GM19324 (cell line): ENCODE measurements around the gene FURIN.
A peak's percentile ranks its signal among the peaks of the same experiment; 100 is the strongest.
"Not testable (repeated sequence)": the region's sequence is repeated elsewhere in the genome, so short reads cannot be mapped to it uniquely, and the experiment has no call there.

Experiments used
- ATAC-seq: cut with Tn5 transposase; IDR thresholded peaks from one replicate; pipeline ENCODE4 v1.9.1; 2021; ENCODE audit warnings: mild to moderate bottlenecking, moderate library complexity; ENCODE audit not compliant: unreplicated experiment, low FRiP score

Gene FURIN

DNA sequence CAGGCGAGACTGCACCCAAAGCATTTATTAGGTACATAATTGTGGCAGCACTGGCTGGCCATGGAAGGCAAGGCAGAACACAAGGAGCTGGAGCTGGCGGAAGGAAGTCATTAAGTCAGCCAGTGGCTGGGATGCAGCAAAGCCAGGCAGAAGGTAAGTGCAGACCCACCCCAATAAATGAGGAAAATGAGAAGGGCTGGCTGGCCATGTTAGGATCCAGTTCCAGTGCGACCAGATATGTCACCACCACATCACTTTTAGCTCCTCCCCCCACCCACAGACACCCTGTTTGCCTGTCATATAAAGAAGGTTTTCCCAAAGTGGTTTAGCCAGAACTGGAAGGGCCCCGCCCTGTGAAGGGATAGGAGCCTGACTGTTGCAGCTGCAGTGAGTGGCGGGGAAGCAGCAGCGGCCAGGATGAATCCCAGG, at the start of gene FURIN:
Gene FURIN (plus strand): TSS at position 328 of the 429 bp plus-strand sequence. CDS start 7,153 bp downstream, outside the sequence.
- no peak for ATAC-seq

GRCh38 chr15:90819390-90819789, 49.0 kb upstream of the FURIN start:
- no peak for ATAC-seq

DNA sequence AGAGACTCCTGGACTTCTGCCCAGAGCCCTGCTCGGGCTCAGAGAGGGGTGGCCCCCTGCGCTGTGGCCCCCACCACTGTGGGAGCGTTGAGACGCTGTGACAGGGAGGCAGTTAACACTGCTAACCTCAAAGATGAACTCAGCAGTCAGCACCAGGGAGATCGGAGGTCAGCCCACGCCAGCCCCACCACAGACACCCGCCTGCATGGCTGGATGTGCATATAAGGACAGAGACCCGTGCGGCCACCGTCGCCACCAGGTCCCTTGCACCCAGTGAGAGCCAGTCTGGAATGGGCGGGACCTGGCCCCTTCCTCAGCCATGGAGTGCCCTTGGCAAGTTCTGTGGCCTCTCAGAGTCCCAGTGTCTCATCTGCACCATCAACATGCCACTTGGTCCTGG, 48.5 kb upstream of the FURIN start:
- no peak for ATAC-seq

GRCh38 chr15:90820481-90820880, 47.9 kb upstream of the FURIN start:
- ATAC-seq, result no peak

DNA sequence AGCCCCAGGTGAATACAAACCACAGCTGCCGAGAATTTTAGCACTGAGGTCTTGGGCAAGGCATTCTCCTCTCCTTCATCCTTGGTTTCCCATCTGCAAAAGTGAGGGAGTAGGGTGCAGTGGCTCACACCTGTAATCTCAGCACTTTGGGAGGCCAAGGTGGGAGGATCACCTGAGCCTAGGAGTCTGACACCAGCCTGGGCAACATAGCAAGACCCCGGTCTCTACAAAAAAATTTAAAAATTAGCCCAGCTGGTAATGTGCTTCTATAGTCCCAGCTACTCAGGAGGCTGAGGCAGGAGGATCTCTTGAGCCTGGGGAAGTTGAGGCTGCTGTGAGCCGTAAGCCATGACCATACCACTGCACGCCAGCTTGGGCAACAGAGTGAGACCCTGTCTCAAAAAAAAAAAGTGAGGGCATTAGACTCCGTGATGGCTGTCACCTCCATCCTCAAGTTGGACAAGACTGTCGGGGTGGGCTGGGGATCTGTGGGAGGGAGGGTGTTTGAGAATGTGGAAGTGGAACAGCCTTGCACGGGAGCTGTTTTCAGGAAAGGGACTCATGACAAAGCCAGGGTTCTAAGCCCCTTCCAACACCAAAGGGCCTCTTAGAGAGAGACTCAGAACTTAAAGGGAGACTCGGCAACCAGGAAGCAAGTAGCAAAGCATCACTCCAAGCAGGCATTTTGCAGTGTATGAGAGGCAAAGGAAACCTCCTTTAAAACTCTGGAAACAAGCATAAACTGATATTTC, 46.0 kb upstream of the FURIN start:
- no peak for ATAC-seq

GRCh38 chr15:90823455-90823974, 44.9 kb upstream of the FURIN start:
- ATAC-seq, result no peak

GRCh38 chr15:90825115-90825899, 43.1 kb upstream of the FURIN start:
- not testable (repeated sequence) for ATAC-seq

- not testable (repeated sequence) for ATAC-seq
Observed at GRCh38 chr15:90826206-90826885, 42.0 kb upstream of the FURIN start.

- ATAC-seq, result no peak
Observed at GRCh38 chr15:90826886-90827435, 41.4 kb upstream of the FURIN start.

DNA sequence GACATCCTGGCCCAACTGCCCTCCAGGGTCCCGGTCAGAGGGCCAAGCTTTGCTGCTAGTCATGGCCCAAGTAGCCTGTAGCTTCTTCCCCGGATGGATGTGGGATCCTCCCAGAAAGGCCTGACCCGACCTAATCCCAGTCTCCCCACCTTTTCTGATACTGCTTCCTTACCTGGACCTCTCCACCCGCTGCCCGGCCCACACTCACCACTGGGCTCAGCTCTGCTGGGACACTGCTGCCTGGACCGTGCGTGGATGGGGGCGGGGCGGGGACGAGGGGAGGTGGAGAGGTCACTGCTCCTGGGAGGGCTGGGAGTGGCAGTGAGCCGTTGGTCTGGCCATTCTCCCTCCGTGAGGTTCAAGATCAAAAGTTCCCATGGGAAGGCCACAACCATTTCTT, 40.3 kb upstream of the FURIN start:
- no peak for ATAC-seq

DNA sequence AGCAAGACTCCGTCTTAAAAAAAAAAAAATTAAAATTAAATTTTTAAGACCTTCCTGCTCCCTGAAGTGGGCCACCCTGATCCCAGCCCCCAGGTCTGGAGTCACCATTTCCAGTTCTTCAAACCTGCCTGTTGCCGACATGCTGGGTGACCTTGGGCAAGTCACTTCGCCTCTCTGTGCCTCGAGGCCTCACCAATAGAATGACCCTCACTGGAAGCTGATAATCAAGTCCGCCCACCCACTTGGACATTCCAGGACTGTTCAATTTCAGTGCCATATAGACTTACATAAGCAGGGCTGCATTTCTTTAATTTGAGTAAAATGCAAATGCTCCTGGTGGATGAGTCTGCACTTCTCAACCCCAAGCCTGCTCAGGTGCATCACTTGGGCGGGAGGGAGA, 39.3 kb upstream of the FURIN start:
- no peak for ATAC-seq

DNA sequence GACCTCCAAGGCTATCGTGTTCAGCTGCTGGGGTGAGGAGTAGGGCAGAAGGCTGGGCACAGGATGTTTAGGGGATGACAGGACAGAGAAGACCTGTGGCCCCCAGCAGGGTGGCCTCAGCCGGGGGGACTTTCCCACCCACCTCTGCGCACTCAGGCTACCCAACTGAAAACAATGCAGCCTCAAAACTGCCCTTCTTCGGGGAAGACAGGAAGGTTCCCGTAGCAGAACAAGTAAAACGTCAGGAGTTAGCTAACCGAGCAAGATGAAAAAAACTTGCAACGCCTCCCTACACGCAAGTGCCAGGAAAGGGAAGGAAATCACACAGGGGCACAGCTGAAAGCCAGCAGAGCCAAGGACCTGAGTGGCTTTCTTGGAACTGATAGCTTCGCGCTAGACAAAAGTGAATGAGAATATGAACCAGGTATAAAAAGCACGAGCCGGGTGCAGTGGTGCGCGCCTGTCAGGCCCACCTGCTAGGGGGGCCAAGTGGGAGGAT, 38.4 kb upstream of the FURIN start:
- no peak for ATAC-seq

DNA sequence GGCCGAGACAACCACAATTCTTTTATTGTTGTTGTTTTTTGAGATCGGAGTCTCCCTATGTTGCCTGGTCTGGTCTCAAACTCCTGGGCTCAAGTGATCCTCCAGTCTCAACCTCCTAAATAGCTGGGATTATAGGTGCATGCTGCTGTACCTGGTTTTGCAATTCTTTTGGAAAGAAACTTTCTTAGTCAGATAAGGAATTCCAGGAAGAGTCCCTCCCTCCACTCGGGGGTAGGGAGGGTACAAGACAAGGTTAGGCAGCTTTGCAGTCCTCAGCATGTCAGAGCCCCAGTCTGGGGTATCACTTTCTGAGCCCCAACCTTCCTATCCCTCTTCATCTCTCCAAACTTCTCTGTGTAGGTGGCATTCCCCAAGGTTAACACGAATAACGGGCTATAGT, 33.8 kb upstream of the FURIN start:
- ATAC-seq, result no peak

GRCh38 chr15:90836296-90836871, 32.0 kb upstream of the FURIN start:
- ATAC-seq, result no peak

GRCh38 chr15:90837094-90837493, 31.3 kb upstream of the FURIN start:
- ATAC-seq, result no peak

DNA sequence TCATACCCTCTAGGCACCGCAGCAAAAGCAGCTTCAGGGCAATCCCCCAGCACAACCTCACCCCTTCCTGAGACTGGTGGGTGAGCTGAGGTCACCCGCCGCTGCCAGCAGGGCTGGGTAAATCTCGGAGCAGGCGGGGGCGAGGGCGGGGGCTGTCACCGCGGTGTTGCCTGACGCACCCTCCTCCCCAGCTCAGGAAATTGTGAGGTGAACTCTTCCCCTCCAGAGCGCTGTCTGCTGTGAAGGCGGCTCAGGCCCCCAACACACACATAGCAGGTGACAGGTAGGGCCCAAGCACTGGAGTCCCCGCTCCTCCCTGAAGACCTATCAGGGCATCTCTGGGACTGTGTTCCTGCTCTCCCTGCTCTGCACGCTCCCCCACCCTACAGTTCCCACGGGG, 30.2 kb upstream of the FURIN start:
- ATAC-seq, result no peak

DNA sequence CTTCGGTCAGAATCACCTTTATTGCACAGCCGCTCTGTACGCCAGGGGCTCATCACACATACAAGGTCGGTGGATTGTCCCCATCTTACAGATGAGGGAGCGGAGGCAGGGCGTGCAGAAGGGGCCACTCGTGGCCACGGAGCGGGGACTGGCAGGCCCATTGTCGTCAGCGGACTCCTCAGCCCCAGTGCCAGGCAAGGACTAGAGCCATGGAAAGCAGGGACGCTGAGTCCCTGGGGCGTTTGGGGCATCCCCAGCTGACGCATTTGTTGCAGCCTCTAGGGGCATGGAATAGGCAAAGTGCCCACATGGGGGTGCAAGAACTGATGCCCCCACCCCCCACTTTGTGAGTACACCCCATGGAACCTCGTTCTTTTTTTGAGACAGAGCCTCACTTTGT, 29.8 kb upstream of the FURIN start:
- no peak for ATAC-seq

DNA sequence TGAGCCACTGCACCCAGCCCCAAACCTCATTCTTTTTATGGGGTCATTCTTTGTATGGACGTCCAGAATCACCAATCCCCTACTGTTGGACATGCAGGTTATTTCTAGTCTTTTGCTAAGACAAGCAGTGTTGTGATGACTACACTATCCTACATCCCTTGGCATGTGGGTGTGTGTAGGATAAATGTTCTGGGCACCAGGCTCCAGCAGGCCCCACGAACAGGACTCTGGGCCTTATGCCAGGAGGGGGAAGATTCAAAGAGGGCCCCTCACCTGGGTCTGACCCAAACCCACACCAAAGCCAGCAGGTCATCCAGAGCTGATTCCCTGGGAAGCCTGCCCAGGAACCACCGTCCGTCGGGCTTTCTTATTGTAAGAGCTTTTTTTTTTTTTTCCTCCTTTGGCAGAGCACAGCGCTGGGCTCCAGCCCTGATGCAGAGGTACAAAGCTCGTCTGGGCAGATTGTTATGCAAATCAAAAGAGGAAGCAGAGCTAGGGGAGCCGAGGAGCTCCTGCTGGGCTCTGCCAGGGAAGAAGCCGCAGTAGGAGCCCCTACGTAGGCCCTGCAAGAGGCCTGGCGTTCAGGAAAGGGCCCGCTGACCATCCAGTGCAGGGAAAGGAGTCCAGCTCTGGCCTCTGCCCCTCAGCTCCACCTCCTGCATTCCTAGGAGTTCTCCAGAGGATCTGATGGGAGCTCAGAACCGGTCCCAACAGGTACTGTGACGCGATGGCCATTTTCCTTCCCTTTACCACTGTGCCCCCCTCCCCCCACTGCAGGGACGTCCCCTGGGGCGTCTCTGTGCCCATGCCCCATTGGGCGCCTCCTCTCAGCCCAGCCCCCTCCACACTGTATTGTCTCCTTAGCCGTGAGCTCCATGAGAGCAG, 29.0 kb upstream of the FURIN start:
- ATAC-seq, result peak; percentile 82

DNA sequence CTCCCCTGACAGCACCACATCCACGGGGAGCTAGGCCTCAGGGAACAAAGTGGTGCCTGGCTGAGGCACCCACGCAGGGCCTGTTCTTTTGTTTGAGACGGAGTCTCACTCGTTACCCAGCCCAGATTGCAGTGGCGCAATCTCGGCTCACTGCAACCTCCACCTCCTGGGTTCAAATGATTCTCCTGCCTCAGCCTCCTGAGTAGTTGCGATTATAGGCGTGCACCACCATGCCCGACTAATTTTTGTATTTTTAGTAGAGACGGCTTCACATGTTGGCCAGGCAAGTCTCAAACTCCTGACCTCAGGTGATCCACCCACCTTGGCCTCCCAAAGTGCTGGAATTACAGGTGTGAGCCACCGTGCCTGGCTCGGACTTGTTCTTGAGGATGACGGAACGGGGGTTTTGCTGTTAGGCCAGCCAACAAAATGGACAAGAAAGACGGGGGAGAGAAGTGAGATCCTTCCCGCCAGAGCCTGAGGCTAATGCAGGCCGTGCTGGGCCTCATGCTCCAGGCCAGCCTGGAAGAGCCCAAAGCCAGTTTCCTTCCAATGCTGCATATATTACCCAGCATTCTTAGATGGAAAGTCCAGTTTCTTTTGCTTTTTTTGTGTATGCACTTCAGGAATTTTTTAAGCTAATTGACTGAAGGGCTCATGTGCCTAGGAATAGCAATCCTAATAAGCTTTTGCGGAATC, 28.1 kb upstream of the FURIN start:
- ATAC-seq, result no peak
